Endometrium (tissue), 2 donors: ENCODE measurements around the gene COL23A1.
"Not testable (repeated sequence)": the region's sequence is repeated elsewhere in the genome, so short reads cannot be mapped to it uniquely, and the experiment has no call there.

Source experiments
- FAIRE-seq: peaks from 2 replicates; lab custom pipeline; 2012; peaks lifted over from hg19 to GRCh38; lab: Jason Lieb, UNC
- donor health status: control.
- donor health status: control.

The COL23A1 gene

DNA sequence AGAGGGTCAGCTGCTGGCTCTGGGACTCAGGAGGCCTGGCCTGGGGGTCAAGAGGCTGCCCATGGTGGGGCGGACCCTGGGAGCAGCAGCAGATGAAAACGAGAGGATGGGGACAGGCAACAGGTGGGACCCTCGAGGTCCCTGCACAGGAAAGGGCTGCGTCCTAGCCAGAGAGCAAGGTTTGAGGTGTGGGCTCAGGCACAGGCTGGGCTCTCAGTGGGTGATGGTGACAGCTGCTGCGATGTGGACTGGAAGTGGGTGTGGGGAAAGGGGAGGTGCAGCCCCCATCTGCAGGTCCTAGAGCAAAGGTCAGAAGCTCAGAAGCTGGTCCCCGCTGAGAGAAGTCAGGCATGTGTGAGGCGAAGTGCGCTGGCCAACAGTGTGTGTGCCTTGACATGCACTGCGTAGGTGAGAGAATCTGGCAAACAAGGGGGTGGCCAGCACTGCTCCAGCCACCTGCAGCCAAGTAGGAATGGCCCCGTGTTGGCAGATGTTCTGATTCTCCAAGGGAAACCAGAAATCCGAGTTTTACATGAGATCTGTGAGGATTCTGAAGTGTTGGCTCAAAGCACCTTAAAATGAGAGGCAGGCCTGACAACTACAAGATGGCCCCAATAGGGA is 85.7 kb downstream of the COL23A1 start:
- FAIRE-seq, result no peak

DNA sequence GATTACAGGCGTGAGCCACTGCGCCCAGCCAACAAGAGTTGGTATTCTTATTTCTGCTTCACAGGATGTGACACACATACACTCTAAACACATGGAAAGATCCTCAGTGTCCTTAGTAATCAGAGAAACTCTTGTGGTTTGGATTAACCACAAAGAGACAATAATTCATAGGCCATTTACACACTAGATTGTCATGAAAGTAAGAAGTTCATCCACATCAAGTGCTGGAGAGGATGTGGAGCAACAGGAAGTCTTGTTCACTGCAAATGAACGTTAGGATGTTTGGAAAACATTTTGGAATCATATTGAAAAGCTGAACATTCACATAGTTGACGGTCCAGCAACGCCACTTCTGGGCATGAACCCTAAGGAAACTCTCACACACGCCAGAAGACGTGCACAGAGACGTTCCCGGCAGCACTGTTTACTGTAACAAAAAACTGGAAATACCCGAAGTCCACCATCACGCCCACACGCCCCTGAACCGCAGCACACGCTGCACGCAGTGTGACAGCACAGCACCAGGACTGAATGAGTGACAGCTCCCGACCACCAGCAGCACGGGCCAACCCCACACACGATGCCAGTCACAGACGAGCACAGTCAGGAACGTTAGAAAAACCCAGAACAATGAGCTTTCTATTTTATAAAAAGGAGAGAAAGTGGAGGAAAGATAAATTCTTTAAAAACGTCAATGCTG is 87.6 kb downstream of the COL23A1 start:
- no peak for FAIRE-seq

DNA sequence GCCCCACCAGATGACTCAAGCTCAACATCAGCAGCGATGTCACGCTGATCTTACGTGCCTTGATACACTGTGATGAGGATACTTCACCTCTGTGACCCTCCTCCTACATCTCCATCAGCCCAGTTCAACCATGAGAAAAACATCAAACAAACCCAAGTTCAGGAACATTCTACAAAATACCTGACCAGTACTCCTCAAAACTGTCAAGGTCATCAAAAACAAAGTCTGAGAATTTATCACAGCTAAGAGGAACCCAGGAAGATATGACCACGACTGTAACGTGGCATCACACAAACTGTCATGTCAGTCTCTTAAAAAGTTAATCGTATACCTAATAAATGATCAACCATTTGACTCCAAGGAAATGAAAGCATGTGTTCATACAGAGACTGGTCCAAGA is 90.8 kb downstream of the COL23A1 start:
- peak; percentile 12 for FAIRE-seq

DNA sequence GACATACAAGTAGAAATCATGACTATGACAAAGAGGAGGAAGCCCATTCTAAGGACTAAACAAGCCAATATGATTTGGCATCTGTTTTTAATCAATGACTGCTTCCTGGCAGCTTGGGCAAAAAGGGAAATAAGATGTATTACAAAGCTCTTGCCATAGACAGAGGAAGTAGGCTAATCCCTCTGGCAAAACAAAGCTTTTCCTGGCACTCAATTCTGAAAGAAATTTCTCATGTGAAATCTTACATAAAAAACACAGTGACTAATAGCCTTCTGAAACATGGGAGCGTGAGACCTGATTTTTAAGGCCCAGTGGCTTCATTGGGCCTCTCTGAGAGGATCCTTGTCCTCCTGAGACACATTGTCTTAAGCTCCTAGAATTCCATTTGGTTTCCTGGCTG is 93.6 kb downstream of the COL23A1 start:
- FAIRE-seq, result no peak

DNA sequence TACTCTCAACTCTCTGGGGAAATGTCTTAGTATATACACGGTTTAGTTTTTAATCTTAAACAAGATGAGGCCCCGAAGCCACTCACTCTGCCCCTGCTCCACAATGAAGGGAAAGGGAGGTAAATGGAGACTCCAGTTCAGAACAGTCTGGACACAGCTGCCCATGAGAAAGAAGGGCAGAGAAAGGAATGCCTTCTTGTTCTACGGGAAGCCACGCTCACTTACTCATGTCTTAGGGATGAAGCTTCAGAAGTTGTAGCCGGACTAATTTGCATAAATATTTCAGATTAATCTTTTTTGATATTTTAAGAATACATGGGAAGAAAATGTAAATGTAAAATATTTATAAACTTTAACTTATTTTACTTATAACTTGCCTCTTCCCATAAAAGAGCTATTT is 94.0 kb downstream of the COL23A1 start:
- FAIRE-seq, result no peak

DNA sequence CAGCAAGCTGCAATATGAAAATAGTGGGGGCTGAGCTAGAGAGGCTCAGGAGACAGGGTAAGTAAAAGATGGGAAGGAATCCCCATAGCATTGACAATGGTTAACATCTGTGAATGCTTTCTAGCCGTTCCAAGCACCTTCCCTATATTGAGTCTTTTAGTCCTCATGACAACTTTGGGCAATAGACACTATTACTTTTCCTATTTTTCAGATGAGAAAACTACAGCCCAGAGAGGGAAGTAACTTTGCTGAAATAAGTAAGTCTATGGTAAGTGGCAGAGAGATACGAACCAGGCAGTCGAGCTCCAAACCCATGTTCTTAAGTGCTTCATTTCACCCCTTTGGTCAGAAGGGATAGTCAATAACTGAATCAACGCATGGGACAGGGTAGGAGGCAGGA is 94.5 kb downstream of the COL23A1 start:
- no peak for FAIRE-seq

DNA sequence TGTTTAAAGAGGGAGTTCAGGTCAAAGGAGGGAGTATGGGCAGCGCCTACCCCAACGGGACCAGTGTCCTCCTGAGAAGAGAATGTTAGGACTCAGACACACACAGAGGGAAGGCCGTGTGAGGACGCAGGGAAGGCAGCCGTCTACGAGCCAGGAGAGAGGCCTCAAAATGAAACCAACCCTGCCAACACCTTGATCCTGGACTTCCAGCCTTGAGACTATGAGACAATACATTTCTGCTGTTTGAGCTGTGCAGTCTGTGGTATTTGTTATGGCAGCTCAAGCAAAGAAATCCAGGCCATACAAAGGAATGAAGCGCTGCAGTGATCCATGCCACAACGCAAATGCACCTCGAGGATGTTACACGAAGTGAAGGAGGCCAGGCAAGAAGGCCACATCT is 97.9 kb downstream of the COL23A1 start:
- no peak for FAIRE-seq

DNA sequence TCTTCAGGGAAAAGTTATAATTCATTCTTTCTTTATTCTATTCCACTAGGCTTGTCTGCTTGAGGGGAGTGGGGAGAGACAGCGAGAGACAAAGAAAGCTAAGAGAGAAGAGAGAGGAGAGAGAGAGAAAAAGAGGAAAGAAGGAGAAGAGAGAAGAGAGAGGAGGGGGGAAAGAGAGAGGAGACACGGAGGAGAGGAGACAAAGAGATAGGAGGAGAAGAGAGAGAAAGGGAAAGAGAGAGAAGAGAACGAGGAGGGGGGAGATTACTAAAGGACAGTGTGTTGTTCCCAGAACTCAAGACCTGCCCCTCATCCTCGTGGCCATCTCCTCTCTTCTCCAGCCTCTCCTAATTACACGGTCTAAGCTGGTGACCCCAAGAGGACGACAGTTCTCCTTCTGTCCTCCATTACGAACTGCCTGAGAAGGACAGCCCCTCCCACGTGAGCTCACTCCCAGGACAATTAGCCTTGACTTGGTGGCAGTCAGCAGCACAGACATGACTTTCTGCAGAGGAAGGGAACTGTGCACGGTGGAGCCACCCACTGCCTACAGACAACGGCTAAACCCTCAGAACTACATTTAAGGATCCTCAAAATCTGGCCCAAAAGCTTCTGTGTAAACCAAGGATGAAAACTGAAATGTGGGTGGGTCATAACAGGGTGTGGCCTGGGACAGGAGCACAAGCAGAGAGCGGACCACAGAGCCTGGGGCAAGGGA is 99.1 kb downstream of the COL23A1 start:
- FAIRE-seq, result no peak

DNA sequence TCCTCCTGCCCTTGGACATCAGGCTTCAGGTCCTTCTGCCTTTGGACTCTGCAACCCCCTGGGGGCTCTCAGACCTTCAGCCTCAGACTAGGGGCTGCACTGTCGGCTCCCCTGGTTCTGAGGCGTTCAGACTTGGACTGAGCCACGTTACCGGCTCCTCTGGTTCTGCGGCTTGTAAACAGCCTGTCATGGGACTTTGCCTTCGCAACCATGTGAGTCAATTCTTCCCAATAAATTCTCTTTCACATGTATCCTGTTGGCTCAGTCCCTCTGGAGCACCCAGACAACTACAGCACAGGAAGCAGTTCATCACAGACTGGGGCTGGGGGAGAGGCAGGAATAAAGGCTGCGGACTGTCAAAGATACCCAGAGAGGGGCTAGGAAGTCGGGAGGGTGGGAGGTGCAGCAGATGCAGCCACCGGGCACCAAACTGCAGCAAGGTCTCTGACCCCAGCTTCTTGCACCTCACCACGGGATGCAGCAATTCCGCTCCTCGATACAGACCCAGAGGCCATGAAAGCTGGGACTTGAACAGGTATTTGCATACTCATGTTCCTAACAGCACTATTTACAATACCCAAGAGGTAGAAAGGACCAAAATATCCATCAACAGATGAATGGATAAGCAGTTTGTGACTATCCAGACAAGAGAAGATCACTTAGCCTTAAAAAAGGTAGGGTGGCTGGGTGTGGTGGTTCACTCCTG is 100.8 kb downstream of the COL23A1 start:
- FAIRE-seq, result no peak

DNA sequence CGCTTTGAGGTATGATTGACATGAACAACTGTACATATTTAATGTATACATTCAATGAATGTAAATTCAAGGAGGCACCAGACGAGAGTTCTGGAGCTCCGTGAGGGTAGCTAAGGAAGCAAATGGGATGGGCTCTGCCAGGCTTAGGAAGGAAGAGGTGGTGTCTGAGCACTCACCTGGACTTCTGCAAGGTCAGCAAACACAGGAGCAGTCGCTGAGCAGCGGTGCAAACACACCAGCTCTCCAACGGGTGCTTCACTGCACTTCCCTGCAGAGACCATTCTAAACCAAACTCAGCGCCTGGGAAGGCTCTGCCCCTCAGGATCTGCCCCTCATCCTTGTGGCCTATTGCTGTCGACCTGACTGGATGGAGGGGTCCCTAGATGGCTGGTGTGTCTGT is 101.5 kb downstream of the COL23A1 start:
- FAIRE-seq, result no peak

DNA sequence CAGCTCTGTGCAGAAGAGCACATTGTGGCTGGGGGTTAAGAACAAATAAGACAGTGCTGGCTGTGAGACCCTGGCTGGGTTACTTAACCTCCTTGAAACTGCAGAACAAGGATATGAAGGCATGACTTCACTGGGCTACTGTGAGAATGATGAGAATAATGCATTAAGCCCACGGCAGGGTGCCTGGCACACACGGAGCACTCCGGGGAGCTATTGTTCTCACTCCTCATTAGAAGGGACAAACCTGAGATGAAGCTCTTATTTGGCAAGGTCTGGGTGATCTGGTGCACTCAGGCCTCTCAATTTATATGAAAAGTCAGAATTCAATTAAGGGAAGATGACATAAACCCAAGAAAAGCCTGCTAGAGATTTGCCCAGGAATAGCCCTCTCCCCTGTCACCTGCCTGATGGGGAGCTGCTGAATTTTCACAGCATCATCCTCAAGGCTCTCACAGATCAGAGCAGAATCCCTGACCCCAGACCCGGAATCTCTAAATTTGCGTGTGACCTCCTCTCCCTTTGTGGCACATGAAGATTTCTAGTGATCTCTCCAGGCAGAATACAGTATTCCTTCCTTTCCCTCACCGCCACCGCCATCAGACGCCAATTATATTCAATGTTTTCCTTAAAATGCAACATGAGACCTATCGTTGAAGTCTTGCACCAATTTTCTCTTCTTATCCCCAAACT is 102.1 kb downstream of the COL23A1 start:
- no peak for FAIRE-seq

DNA sequence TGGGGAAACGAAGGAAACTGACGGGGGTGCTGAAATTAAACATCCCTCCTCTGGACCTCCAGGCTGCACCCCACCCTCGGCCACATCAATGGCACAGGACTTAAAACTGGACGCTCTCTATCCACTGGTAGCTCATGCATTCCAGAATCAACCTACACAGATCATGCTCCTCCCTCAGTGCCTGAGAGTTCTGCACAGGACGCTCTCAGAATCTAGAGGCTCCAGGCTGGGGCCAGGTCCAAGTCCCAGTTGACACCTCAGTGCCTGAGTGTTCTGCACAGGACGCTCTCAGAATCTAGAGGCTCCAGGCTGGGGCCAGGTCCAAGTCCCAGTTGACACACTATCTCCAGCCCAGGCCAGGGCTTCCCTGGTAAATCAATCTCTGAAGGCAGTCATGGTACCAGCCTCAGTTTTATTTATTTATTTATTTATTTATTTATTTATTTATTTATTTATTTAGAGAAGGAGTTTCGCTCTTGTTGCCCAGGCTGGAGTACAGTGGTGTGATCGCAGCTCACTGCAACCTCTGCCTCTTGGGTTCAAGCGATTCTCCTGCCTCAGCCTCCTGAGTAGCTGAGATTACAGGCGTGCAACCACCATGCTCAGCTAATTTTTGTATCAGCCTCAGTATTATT is 103.2 kb downstream of the COL23A1 start:
- FAIRE-seq, result not testable (repeated sequence)

DNA sequence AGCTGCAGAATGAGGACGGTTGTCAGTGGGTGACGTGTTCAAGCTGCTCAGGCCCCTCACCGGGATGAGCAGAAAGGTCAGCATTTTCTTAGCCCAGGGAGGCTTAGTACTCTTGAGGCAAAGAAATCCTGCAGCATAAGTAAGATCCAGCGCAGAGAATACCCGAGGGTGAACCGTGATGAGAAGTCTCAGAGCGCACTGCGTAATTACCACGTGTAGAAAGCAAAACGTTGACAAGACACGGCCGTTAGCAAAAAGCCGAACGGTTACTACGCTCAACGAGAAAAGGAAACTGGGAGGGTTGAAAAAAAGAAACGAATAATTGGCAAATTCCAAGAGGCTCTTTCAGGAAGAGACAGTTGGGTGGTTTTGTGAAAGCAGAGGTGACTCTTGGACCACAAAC is 104.0 kb downstream of the COL23A1 start:
- no peak for FAIRE-seq

DNA sequence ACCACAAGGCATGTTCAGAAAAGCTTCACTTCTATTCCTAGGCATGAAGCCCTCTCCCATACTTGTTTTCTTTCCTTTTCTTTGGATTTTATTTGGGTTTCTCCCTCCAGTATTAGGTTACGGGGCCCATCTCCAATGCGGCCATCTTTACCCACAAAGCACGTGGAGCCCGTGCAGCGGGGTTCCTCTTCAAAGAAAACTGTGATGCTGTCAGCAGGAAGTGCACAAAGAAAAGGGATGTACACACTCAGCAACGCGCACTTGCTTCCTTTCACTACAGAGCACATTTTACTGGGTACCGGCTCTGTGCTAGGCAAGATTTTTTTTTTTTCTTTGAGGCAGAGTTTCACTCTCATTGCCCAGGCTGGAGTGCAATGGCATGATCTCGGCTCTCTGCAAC is 106.6 kb downstream of the COL23A1 start:
- no peak for FAIRE-seq

DNA sequence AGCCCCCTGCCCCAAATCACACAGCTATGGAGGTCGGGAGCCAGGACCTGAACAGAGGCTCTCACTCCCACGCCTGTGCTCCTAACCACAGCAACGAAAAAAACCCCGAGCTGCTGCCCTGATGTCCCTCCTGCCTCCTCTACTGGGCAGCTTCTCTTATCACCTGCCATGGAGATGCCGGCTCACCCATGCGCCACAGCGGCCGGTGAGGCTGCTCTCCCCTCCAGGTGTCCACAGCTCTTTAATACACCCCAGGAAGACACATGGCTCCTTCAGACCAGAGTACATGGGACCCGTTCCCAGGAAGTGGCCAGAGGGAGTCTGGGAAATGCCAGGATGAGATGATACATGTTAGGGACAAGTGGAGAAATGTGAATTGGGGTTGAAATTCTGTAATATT is 110.9 kb downstream of the COL23A1 start:
- FAIRE-seq, result no peak

DNA sequence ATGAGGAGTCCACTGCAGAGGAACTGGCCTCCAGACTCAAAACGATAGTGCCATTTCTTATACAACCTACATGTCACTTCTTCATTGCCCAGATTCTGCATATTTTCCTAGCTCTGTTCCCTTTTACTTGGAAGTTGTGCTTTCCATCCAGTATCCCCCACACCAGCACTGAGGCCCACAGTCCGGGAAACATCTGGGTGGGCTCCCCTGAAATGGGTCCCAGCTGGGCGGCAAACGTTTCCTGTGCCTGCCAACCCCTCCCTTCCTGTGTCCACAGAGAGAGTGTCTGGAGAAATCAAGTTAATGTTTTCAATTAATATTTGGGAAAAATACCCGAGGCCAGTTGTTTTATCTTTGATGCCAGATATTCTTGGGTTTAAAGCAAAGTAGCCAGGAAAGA is 111.8 kb downstream of the COL23A1 start:
- no peak for FAIRE-seq

DNA sequence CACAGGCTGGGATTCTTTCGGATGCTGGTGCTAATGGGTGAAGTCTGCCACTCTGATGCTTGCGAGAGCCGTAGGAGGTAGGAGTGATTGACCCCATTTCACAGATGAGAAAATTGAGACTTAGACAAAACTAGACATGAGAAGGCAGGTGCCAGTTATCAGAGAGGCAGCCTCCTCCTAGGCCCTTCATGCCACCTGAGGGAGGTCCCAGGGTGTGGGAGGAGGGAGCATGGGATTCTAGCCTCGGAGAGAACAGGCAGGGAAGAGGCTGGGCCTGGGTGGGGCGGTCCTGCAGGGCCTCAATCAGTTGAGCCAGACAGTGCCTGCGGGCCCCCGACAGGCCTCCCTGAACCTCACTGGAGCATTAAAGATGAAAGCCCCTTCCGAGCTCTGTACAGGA is 112.4 kb downstream of the COL23A1 start:
- FAIRE-seq, result no peak

DNA sequence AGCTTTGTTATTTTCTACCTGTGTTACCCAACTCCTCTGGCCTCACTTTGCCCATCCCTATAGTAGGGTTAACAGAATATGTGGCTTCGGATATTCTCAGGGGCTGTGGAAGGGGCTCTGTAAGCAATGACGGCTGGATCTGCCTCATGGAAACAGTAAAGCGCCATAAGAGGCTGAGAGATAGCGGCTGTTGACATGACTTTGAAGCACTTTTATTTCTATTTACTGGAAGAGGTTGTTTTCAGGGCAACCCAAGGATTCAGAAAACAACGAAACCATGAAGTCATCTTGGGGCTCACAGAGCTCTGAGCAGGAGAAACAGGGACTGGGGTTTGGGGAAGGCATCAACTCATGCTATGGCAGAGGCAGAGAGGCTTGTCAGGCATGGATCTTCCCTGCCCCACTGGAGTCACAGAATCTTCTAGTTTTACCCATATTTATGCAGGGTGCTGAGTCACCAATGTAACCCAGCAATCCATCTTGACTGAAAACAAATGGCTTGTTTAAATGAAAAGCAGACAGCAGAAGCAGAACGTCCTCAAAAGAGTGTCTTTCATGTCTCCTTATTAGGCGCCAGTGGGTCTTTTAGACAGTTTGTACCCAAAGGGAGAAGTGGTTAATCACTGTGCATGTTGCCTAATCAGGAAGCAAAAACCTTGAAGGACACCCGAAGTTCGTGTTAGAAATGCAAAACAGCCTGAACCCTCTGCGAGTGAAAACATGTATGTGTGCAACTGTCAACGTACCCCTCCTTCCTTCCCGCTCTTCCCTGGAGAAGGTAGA is 113.0 kb downstream of the COL23A1 start:
- FAIRE-seq, result no peak

DNA sequence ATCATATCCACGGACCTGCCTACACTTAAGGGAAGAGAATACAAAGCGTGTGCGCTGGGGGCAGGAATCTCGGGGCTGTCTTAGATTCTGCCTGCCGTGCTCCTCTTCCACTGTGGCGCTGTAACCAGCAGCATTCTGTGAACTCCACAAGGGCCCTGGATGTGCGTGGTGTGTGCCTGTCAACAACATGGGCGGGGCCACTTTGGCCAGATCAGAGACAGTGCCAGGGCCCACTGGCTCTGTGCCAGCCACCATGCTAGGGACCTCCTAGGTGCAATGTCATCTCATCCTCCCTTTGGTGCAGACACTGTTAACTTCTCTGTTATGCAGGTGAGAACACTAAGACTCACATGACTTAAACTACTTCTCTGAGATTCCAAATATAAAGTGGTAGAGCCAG is 113.7 kb downstream of the COL23A1 start:
- FAIRE-seq, result no peak

DNA sequence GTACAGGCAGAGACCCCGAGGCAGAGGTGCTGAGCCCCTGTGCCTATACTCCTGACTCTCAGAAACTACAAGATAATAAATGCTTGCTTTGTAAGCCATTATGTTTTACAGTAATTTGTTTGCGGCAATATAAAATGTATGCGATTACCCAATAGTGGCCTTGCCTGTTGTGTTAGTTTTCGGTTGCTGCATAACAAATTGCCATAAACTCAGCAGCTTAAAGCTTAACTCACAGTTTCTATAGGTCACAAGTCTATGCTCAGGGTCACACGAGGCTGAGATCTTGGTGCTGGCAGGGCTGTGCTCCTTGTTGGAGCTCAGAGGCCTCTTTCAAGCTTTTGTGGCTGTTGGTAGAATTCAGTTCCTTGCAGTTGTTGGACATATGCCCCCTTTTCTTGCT is 114.8 kb downstream of the COL23A1 start:
- FAIRE-seq, result no peak

DNA sequence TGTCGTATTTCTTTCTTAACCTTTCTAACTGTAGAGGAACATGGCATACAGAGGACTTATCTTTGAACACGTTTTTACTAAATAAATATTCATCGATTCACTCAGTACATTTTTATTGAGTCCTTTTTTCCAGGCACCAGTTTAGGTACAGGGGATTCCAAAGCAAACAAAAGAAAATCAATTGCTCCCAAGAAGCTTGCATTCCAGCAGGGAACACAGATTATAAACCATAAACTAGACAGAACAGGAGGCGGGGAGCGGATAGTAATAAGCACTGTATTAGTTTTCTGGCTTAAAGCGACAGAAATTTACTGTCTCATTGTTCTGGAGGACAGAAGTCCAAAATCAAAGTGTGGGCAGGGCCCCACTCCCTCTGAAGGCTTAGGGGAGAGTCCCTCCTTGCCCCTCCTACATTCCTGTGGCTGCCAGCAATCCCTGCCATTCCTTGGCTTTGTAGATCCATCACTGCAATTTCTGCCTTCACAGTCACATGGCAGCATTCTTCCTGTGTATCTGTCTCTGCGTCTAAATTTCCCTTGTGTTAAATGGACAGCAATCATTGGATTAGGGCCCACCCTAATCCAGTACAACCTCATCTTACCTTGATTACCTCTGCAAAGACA is 115.5 kb downstream of the COL23A1 start:
- FAIRE-seq, result no peak
